NAMALWA (cell line): ENCODE data around the gene CD99L2.
A peak's percentile ranks its signal among the peaks of the same experiment; 100 is the strongest.

Experiments
- DNase-seq: peaks from one replicate; pipeline ENCODE4 v3.0.0-alpha.2; 2015; ENCODE audit warnings: low spot score

The CD99L2 gene

GRCh38 chrX:150763810-150764209 lies 134.7 kb downstream of the CD99L2 start:
- no peak for DNase-seq

DNA sequence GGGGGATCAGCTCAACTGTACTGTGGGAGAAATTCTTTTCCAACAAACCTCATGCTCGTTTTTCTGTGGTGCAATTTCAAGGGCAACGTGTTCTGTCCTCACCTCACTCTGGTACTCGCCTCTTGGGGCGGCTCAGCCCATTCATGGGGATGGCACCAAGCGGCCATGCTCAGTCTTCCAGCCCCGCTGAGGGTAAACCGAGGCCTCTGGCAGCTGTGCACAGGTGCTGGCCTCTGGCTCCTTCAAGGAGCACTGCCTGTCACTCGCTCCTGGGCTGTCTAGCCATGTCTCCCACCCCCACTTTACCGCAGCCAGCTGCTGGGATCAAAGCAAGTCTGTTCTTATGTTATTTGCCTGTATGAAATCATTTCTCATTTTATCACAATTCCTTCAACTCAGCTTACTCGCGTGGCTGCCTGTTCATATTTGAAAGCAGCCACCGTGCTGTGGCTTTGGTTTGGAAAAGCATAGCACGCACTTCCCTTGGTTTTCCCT lies 135.1 kb downstream of the CD99L2 start:
- no peak for DNase-seq

- no peak for DNase-seq
Measured at GRCh38 chrX:150762258-150763165, 136.0 kb downstream of the CD99L2 start.

DNA sequence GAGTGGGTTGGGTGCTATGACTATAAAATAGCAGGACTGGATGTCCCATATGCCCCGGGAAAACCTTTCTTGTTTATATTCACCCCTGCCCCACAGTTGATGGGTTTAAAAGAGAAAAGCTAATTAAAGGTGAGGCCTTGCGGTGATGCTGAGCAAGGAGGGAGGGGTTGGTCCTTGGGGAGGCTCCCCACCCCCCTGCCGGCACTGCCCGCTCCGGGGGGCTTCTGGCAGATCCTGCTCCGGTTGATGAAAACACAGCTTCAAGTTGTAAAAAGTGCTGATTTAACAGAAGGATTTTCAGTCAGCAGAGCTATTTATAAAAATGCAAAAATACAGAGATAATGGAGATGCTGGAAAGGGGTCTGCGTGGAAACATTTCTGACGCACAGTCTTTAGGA lies 136.7 kb downstream of the CD99L2 start:
- DNase-seq, result no peak

GRCh38 chrX:150761176-150761818 lies 137.2 kb downstream of the CD99L2 start:
- DNase-seq, result no peak

DNA sequence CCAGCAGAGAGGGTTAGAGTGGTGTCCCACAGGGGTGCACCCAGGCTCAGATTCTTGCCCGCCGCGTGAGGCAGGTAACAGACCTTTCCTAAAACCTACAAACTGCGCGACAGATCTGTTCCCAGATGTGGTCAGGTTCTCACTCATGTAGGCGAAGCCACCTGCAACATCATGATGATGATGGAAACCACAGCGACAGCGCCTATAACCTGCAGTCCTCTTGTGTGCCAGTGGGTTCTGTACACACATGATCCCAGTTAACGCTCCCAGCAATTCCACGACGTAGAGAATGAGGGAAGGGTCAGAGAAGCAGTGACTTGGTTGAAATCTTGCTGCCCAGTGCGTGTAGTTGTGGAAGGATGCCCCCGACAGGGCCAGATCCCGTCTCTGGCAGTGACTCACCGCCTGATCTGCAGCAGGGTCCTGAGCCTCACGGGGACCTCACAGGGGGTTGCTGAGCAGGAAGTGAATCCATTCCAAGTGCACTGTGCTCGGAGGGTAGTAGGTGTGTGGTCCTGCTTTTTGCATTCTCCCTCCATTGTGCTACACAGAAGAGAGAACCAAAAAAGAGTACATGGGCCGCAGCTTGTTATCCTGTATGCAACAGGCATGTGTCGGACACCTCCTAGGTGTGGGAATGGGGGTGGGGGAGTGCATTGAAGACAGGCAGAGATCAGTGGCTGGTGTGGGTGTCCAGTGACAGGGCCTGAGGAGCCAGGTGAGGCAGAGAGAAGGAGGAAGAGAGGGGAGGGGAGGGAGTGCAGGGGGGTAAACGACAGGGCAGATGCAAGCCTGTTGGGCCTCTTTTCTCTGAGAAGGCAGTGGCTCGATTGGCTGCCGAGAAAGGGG lies 138.7 kb downstream of the CD99L2 start:
- DNase-seq, result no peak

GRCh38 chrX:150757371-150757770 lies 141.1 kb downstream of the CD99L2 start:
- DNase-seq, result no peak

- DNase-seq, result no peak
Measured at GRCh38 chrX:150753968-150754367, 144.5 kb downstream of the CD99L2 start.

DNA sequence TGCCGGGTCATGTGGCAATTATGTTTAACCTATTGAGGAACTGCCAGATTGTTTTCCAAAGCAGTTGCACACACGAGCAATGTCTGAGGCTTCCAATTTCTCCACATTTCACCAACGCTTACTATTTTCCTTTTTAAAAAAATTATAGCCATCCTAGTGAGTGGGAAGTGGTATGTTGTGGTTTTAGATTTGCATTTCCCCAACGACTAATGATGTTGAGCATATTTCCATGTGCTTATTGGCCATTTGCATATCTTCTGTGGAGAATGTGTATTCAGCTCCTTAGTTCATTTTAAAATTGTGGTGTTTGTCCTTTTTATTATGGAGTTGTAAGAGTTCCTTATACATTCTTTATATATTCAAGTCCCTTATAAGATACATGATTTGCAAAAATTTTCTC lies 145.1 kb downstream of the CD99L2 start:
- peak; percentile 20 for DNase-seq

DNA sequence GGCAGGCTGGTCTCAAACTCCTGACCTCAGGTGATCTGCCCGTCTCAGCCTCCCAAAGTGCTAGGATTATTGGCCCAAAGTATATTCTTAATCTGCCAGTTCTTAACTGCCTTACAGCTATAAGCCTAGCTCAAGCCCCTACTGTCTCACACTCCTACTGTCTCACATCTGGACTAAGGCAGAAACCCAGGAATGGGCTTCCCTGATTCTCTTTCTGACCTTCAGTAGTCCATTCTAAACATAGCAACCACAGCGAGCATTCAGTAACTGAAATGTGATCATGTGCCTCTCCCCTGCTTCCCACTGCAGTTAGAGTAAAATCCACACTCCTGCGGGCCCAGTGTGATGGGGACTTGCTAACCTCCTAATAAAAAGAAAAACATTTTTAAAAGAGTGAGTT lies 146.3 kb downstream of the CD99L2 start:
- no peak for DNase-seq

DNA sequence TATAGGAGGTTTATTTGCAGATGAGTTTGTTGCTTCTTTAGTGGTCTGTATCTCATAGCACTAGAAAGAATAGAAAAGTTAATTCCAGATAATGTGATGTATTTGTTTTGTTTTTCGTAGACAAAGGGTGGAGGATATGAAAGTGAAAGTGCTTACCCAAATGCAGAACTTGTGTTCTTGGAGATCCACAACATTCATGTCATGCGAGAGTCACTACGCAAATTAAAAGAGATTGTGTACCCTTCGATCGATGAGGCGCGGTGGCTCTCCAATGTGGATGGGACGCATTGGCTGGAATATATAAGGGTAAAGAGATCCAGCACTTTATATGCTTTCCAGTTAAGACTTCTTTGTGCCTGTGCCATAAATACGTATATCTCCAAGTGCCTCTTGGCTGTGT lies 162.0 kb downstream of the CD99L2 start:
- DNase-seq, result no peak

DNA sequence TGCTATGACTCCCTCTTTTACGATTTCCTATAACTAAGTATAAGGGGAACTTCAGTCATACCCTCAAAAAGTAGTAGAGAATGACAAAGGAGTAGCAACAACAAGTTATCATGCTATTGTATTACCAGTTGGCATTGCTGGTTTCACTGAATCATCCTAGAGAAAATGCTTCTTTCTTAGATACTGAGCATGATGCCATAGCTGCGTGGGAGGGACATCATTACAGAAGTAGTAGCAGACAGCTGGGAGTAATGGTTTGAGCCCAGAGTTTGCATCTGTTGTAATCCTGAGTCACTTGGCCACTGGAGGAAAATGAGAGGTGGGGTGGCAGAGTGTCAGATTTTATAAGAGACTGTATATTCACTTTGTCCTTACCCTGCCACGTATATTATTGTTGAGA lies 166.7 kb downstream of the CD99L2 start:
- DNase-seq, result no peak

DNA sequence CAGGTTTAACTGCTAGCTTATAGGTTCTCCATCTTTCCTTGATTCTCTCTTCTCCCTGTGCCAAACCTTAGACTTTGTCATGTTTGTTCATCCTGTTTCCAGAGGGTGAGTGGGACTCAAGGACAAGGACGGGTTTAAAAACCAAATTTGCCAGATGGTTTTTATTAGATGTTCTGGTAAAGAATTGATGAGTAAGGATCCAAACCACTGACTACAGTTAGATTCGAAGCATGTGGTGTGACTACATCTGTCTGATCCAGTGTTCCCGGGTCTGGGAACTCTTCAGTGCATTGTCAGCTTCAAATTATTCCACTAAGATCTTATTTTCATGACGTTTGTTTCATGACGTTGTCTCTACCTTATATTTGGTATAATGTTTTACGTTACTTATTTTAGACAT lies 167.7 kb downstream of the CD99L2 start:
- DNase-seq, result no peak

GRCh38 chrX:150729956-150730355 lies 168.5 kb downstream of the CD99L2 start:
- DNase-seq, result no peak

DNA sequence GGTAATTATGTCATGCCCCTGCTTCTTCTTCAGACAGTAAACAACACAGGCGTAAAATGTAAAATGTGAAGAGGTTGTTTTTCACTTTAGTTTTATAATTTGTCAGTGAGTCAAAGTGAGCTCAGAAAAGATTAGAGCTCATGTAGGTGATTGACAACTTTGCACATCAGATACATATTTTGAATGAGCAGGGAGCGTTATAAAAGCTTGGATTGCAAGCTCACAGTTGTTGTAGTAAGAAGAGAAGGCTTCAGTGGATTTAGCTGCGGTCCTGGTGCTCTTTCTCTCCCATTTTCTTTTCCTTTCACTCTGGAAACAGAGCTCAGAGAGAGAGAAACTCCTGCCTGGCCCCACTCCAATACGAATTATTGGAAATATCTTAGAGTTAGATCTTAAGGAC lies 178.8 kb downstream of the CD99L2 start:
- DNase-seq, result no peak
